DOHH2 (cell line): ENCODE data around the gene SRGAP3.
"Not testable (repeated sequence)": the region's sequence is repeated elsewhere in the genome, so short reads cannot be mapped to it uniquely, and the experiment has no call there.

Source experiments
- H3F3A ChIP-seq: fragments of 200-600 bp; sonication (generic), shearing (Covaris generic); 2 replicates; pipeline ENCODE4 v1.6.0; 2016; ENCODE audit warnings: antibody characterized with exemption, mild to moderate bottlenecking; ENCODE audit not compliant: control insufficient read depth, insufficient read depth
- H3K27ac ChIP-seq: fragments of 200-600 bp; sonication (generic); 2 replicates; pipeline ENCODE4 v1.5.1; 2014; ENCODE audit warnings: low read depth, mild to moderate bottlenecking, low read length, moderate library complexity
- H3K27me3 ChIP-seq: fragments of 200-600 bp; sonication (generic); 2 replicates; pipeline ENCODE4 v1.6.1; 2014; ENCODE audit warnings: mild to moderate bottlenecking, low read length, mixed read lengths; ENCODE audit not compliant: control insufficient read depth
- H3K36me3 ChIP-seq: fragments of 200-600 bp; sonication (generic); 2 replicates; pipeline ENCODE4 v1.6.1; 2014; ENCODE audit warnings: mild to moderate bottlenecking, low read length, moderate library complexity, mixed read lengths; ENCODE audit not compliant: control insufficient read depth
- H3K4me1 ChIP-seq: fragments of 200-600 bp; sonication (generic); 2 replicates; pipeline ENCODE4 v1.6.1; 2014; ENCODE audit warnings: mild to moderate bottlenecking, low read length, mixed read lengths; ENCODE audit not compliant: control insufficient read depth
- H3K4me2 ChIP-seq: fragments of 200-600 bp; sonication (generic); 2 replicates; pipeline ENCODE4 v1.6.0; 2014; ENCODE audit warnings: mild to moderate bottlenecking, low read length, moderate library complexity
- H3K4me3 ChIP-seq: fragments of 200-600 bp; sonication (generic); 2 replicates; pipeline ENCODE4 v1.5.1; 2014; ENCODE audit warnings: mild to moderate bottlenecking, low read length, mixed read lengths
- H3K79me2 ChIP-seq: fragments of 200-600 bp; sonication (generic); 2 replicates; pipeline ENCODE4 v1.6.1; 2014; ENCODE audit warnings: mild to moderate bottlenecking, low read length, mixed read lengths; ENCODE audit not compliant: control insufficient read depth
- H3K9me2 ChIP-seq: fragments of 200-600 bp; sonication (generic); replicated peaks from 2 replicates; pipeline ENCODE4 v1.6.1; 2014; ENCODE audit warnings: mild to moderate bottlenecking, low read length, mixed read lengths; ENCODE audit not compliant: control insufficient read depth
- H3K9me3 ChIP-seq: fragments of 200-600 bp; sonication (generic); 2 replicates; pipeline ENCODE4 v1.6.1; 2014; ENCODE audit warnings: antibody characterized with exemption, low read length, mixed read lengths; ENCODE audit not compliant: control insufficient read depth, insufficient read depth
- H4K20me1 ChIP-seq: fragments of 200-600 bp; sonication (generic); 2 replicates; pipeline ENCODE4 v1.6.0; 2014; ENCODE audit warnings: low read depth, mild to moderate bottlenecking, antibody characterized with exemption, low read length, moderate library complexity; ENCODE audit not compliant: control insufficient read depth, insufficient read depth
- CTCF ChIP-seq: fragments of 200-600 bp; sonication (generic); IDR thresholded peaks from one replicate; pipeline ENCODE4 v1.5.1; 2014; ENCODE audit warnings: antibody characterized with exemption, mild to moderate bottlenecking, low read depth, low read length; ENCODE audit not compliant: poor library complexity, severe bottlenecking
- EZH2phosphoT487 ChIP-seq: fragments of 200-600 bp; sonication (generic); IDR thresholded peaks from 2 replicates; pipeline ENCODE4 v1.6.1; 2017; ENCODE audit warnings: borderline replicate concordance, mild to moderate bottlenecking, antibody characterized with exemption, low read length, moderate library complexity, mixed read lengths

Gene SRGAP3

GRCh38 chr3:9295007-9295406 lies 45.6 kb upstream of the SRGAP3 start:
- Histone ChIP-seq H3K27ac (no peak overlapping the region), H3K9me2 (no peaks in the 10 kb centered on the region), H3K36me3 (no peaks in the 10 kb centered on the region), H3K4me1 (no peaks in the 10 kb centered on the region), H3F3A (no peaks in the 10 kb centered on the region), H3K79me2 (no peaks in the 10 kb centered on the region), H3K4me3 (no peak overlapping the region), H4K20me1 (no peaks in the 10 kb centered on the region), H3K4me2 (no peak overlapping the region), H3K9me3 (no peaks in the 10 kb centered on the region), H3K27me3 (0 out of 2 replicates have a peak, but pooled peaks cover 3% of the 10 kb centered on the region)
- TF ChIP-seq EZH2phosphoT487 (no peak), CTCF (no peak)

GRCh38 chr3:9293953-9294352 lies 44.5 kb upstream of the SRGAP3 start:
- H3K79me2 ChIP-seq, H3K4me3 ChIP-seq, H3K27ac ChIP-seq, H3K4me1 ChIP-seq, H3K27me3 ChIP-seq, H3K9me2 ChIP-seq, H3K36me3 ChIP-seq, H4K20me1 ChIP-seq, H3K9me3 ChIP-seq, H3F3A ChIP-seq, H3K4me2 ChIP-seq: not testable (repeated sequence)

GRCh38 chr3:9293076-9293475 lies 43.6 kb upstream of the SRGAP3 start:
- TF ChIP-seq EZH2phosphoT487: no peak
- TF ChIP-seq CTCF: no peak
- no peaks in the 10 kb centered on the region for H3K9me2 ChIP-seq
- 0 out of 2 replicates have a peak, but pooled peaks cover 3% of the 10 kb centered on the region for H3K27me3 ChIP-seq
- no peaks in the 10 kb centered on the region for H3K9me3 ChIP-seq
- H3K4me1 ChIP-seq: no peaks in the 10 kb centered on the region
- no peaks in the 10 kb centered on the region for H3F3A ChIP-seq
- H3K4me2 ChIP-seq: no peak overlapping the region
- no peaks in the 10 kb centered on the region for H3K79me2 ChIP-seq
- H3K27ac ChIP-seq: no peak overlapping the region
- H3K36me3 ChIP-seq: no peaks in the 10 kb centered on the region
- no peak overlapping the region for H3K4me3 ChIP-seq
- no peaks in the 10 kb centered on the region for H4K20me1 ChIP-seq

- Histone ChIP-seq H3K4me1 (no peaks in the 10 kb centered on the region), H3K4me2 (no peak overlapping the region), H3F3A (no peaks in the 10 kb centered on the region), H3K27ac (no peak overlapping the region), H3K4me3 (no peak overlapping the region), H4K20me1 (no peaks in the 10 kb centered on the region), H3K9me3 (no peaks in the 10 kb centered on the region), H3K36me3 (no peaks in the 10 kb centered on the region), H3K79me2 (no peaks in the 10 kb centered on the region), H3K9me2 (no peaks in the 10 kb centered on the region), H3K27me3 (0 out of 2 replicates have a peak, but pooled peaks cover 3% of the 10 kb centered on the region)
- no peak for TF ChIP-seq CTCF
- no peak for TF ChIP-seq EZH2phosphoT487
Measured at GRCh38 chr3:9292516-9292915, 43.1 kb upstream of the SRGAP3 start.
